ENCODE results near the gene BRD4. TPM values are rescaled to one million over a fixed set of nuclear protein-coding genes. Genes with fewer than 3 reads are reported as not detected.

The BRD4 gene
- total RNA-seq, 1 donor from 2014 or later: 104 TPM

DNA sequence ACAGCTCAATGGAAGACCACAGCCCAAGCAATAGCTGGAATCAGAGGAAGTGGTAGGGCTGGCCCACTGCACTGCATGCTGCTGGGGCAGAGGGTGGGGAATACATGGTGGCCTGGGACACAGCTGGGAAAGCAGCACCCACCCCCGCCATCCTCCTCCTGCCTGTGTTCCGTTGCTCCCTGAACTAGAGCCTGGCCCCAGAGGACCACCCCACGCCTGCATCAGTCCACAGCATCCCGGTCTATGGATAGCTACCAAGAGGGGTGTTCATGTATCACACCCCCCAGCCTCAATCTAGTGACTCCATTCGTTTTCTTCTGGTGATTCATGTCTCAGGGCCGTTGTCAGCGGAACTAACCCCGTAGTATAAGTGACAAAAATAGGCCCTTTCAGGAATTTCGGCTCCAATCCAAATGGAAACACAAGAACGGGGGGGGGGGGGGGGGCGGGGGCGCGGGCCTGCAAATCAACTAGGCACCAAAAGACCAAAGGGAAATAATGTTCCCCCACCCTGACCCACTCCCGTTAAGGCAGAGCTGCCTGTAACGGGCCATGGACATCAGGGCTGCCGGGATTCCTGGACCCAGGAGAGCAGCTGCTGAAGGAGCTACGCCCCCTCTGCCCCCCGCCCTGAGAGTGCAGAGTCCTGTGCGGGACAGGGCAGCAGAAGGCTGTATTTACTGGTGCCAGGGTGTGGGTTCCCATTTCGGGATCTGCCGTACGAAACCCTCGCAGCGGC, 81.2 kb downstream of the BRD4 start:
- no peak for ATAC-seq

DNA sequence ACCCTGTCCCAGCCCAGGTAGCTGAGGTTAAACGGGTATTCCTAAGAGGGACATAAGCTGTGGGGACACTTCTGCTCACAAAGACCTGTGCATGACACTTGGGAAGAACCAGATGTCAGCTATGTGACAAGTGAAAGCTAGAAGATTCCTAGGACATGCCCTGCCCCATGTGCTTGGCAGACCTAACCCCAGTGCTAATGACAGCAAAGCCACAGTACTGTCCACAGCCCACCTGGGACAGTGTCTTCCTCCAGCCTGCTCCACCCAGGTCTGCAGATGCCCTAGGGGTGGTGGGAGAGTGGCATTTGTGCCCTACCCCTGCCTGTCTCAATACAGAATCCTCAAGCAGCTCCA, 81.7 kb downstream of the BRD4 start:
- intact Hi-C loops (cut with DNase I): no loop called here
- ATAC-seq (no peak), DNase-seq (no peak)
- peak overlapping the region; percentile 83 for H3K27ac ChIP-seq
- H3K36me3 ChIP-seq: peaks cover 89% of the 10 kb centered on the region
- H3K27me3 ChIP-seq (ENCODE audit: low read depth): no peaks in the 10 kb centered on the region
- H3K4me1 ChIP-seq: peaks cover 74% of the 10 kb centered on the region
- no peaks in the 10 kb centered on the region for H3K9me3 ChIP-seq
- no peak overlapping the region for H3K4me3 ChIP-seq
- TF ChIP-seq, protein P1, sequence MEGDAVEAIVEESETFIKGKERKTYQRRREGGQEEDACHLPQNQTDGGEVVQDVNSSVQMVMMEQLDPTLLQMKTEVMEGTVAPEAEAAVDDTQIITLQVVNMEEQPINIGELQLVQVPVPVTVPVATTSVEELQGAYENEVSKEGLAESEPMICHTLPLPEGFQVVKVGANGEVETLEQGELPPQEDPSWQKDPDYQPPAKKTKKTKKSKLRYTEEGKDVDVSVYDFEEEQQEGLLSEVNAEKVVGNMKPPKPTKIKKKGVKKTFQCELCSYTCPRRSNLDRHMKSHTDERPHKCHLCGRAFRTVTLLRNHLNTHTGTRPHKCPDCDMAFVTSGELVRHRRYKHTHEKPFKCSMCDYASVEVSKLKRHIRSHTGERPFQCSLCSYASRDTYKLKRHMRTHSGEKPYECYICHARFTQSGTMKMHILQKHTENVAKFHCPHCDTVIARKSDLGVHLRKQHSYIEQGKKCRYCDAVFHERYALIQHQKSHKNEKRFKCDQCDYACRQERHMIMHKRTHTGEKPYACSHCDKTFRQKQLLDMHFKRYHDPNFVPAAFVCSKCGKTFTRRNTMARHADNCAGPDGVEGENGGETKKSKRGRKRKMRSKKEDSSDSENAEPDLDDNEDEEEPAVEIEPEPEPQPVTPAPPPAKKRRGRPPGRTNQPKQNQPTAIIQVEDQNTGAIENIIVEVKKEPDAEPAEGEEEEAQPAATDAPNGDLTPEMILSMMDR (IDR thresholded peaks at IDR 0.05): no peak

More for the DNA sequence above, 81.2 kb downstream of the BRD4 start:
- TF ChIP-seq, protein P1 (IDR thresholded peaks at IDR 0.05): no peak
- intact Hi-C loops (cut with DNase I): no loop called here
- Histone ChIP-seq H3K4me1 (peaks cover 73% of the 10 kb centered on the region), H3K27me3 (ENCODE audit: low read depth) (no peaks in the 10 kb centered on the region), H3K27ac (peak overlapping the region; percentile 83), H3K4me3 (peak overlapping the region; percentile 24), H3K9me3 (no peaks in the 10 kb centered on the region), H3K36me3 (peaks cover 89% of the 10 kb centered on the region)
- DNase-seq: no peak

DNA sequence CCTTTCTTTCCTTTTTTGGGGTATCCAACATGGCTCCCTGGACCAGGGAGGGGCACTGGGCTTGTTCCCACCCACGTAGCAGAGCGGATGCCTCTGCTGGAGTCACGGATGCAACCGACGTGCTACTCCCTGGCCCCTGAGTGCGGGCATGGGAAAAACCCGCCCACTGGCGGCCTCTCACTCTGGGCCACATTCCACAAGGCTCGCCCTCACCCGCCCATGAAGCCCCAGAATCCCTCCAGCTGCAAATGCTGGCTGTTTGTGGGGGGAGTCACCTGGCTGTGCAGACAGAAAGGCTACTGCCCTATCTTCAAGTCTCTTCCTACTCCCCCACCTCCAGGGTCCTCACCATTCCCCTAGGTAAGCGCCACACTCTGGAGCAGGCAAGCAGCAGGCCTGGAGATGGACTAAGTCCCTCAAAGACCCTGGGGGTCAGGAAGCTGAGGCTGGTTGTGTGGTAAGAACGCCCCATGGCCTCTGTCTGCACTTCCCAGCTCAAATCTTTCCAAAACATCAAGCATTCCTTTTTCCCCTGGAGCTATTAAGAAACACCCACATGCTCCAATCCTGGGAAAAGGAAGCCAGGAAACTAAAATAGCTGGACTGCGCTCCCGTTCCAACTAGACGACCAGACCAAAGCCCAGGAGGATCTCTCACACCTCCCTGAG, 82.2 kb downstream of the BRD4 start:
- Histone ChIP-seq H3K36me3 (peaks cover 89% of the 10 kb centered on the region), H3K27me3 (ENCODE audit: low read depth) (no peaks in the 10 kb centered on the region), H3K9me3 (no peaks in the 10 kb centered on the region), H3K4me3 (no peak overlapping the region), H3K4me1 (peaks cover 74% of the 10 kb centered on the region), H3K27ac (peak overlapping the region; percentile 83)
- ATAC-seq (peak in 1 of 2 donors; percentile 50), DNase-seq (no peak)
- intact Hi-C loops (cut with DNase I): no loop called here
- TF ChIP-seq, protein P1 (IDR thresholded peaks at IDR 0.05): no peak

DNA sequence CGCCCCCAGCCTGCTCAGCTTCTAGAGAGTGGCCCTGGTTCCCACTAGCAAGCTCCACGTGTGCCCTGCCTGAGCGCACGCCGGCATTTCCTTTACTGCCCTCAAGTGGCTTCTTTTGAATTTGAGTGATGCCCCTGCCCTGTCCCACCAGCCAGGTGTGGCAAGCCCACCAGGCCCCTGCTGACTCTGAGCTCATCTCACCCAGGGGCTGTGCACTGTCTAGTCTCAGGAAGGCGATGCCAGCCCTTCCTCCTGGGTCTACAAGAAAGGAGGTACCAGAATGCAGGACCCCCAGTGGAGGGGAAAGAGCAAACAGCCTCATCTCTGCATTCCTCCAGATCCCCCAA, 82.8 kb downstream of the BRD4 start:
- no peak overlapping the region for H3K4me3 ChIP-seq
- TF ChIP-seq, protein P1 (IDR thresholded peaks at IDR 0.05): no peak
- DNase-seq: no peak
- H3K27ac ChIP-seq: peak overlapping the region; percentile 83
- intact Hi-C loops (cut with DNase I): no loop called here
- peaks cover 74% of the 10 kb centered on the region for H3K4me1 ChIP-seq
- no peaks in the 10 kb centered on the region for H3K9me3 ChIP-seq
- no peak for ATAC-seq
- H3K36me3 ChIP-seq: peaks cover 89% of the 10 kb centered on the region
- no peaks in the 10 kb centered on the region for H3K27me3 ChIP-seq (ENCODE audit: low read depth)

DNA sequence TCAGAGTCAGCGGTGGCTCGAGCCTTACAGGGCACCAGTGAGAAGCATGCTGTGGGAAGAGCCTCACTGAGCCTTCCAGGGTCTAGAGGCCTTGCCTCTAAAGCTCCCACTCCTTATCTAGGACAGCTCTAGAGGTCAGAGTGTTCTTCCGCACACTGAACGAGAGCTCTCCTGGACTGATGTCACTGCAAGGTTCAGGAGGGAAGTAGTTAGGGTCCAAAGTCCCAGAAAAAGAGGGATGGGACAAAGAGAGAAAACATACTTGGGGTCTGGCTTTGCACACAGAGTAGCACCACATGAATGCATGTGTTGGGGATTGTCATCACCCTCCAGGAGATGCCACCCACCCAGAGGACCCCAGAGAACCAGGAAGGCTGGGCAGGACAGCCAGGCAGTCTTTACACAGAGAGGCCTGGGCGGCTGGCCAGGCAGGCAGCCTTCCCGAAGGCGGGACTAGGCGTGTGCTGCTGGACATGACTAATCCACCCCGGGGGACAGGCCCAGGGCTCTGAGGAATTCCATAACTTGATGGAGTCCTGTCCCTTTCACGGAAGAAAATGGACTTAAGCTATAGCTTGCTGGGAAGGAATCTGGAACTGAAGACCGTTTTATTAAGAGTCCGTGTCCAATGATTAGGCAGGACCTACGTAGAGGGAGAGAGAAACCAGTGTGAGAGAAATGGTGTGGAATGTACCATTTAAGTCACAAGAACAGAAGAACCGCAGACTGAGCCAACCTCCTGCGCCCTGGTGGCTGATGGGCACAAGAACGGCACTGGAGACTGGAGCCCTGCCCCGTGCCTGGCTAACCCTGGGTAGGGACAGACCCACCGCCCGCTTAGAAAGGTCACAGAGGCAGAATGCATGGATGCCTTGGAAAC, 83.5 kb downstream of the BRD4 start:
- Histone ChIP-seq H3K27ac (peak overlapping the region; percentile 83), H3K4me3 (no peak overlapping the region), H3K27me3 (ENCODE audit: low read depth) (no peaks in the 10 kb centered on the region), H3K9me3 (no peaks in the 10 kb centered on the region), H3K4me1 (peaks cover 74% of the 10 kb centered on the region), H3K36me3 (peaks cover 88% of the 10 kb centered on the region)
- DNase-seq (peak; percentile 64), ATAC-seq (peak; percentile 49 to 61)
- TF ChIP-seq, protein P1 (IDR thresholded peaks at IDR 0.05): no peak
- intact Hi-C loops (cut with DNase I): no loop called here

Measured in lower lobe of right lung (tissue), 2 donors.